MM.1S (cell line): ENCODE measurements around the gene TSC2.

ENCODE experiments used
- DNase-seq: peaks from one replicate; pipeline ENCODE4 v3.0.0-alpha.2; 2015
- H2AFZ ChIP-seq: fragments of 300-600 bp; sonication (generic); 2 replicates; pipeline ENCODE4 v1.6.0; 2016; ENCODE audit warnings: antibody characterized with exemption, low read length
- H3F3A ChIP-seq: fragments of 300-600 bp; sonication (generic); 2 replicates; pipeline ENCODE4 v1.6.1; 2016; ENCODE audit warnings: mild to moderate bottlenecking, antibody characterized with exemption, low read length, moderate library complexity, mixed read lengths; ENCODE audit not compliant: insufficient read depth
- H3K27ac ChIP-seq: fragments of 300-600 bp; sonication (generic); 2 replicates; pipeline ENCODE4 v1.5.1; 2016; ENCODE audit warnings: mild to moderate bottlenecking, low read length
- H3K27me3 ChIP-seq: fragments of 300-600 bp; sonication (generic); replicated peaks from 2 replicates; pipeline ENCODE4 v1.6.0; 2016; ENCODE audit warnings: low read length; ENCODE audit not compliant: insufficient read depth
- H3K36me3 ChIP-seq: fragments of 300-600 bp; sonication (generic); replicated peaks from 2 replicates; pipeline ENCODE4 v1.6.1; 2016; ENCODE audit warnings: mild to moderate bottlenecking, low read length, mixed read lengths; ENCODE audit not compliant: insufficient read depth
- H3K4me1 ChIP-seq: fragments of 300-600 bp; sonication (generic); 2 replicates; pipeline ENCODE4 v1.6.1; 2016; ENCODE audit warnings: low read length, mixed read lengths
- H3K4me2 ChIP-seq: fragments of 300-600 bp; sonication (generic); 2 replicates; pipeline ENCODE4 v1.6.0; 2016; ENCODE audit warnings: low read depth, low read length
- H3K4me3 ChIP-seq: fragments of 300-600 bp; sonication (generic); 2 replicates; pipeline ENCODE4 v1.5.1; 2016; ENCODE audit warnings: low read length, mixed read lengths
- H3K79me2 ChIP-seq: fragments of 300-600 bp; sonication (generic); 2 replicates; pipeline ENCODE4 v1.6.1; 2016; ENCODE audit warnings: mixed run types, low read length, mixed read lengths
- H3K9ac ChIP-seq: fragments of 300-600 bp; sonication (generic); 2 replicates; pipeline ENCODE4 v1.6.1; 2016; ENCODE audit warnings: low read length, mixed read lengths
- H3K9me2 ChIP-seq: fragments of 300-600 bp; sonication (generic); replicated peaks from 2 replicates; pipeline ENCODE4 v1.6.1; 2016; ENCODE audit warnings: mild to moderate bottlenecking, low read length, mixed read lengths; ENCODE audit not compliant: insufficient read depth
- H3K9me3 ChIP-seq: fragments of 300-600 bp; sonication (generic); replicated peaks from 2 replicates; pipeline ENCODE4 v1.6.1; 2016; ENCODE audit warnings: mild to moderate bottlenecking, low read length, mixed read lengths; ENCODE audit not compliant: insufficient read depth
- H4K20me1 ChIP-seq: fragments of 300-600 bp; sonication (generic); 2 replicates; pipeline ENCODE4 v1.6.1; 2016; ENCODE audit warnings: mild to moderate bottlenecking, low read length, moderate library complexity, mixed read lengths; ENCODE audit not compliant: insufficient read depth
- CTCF ChIP-seq: fragments of 300-600 bp; sonication (generic); IDR thresholded peaks from 2 replicates; pipeline ENCODE4 v1.5.1; 2016; ENCODE audit warnings: antibody characterized with exemption, low read length, mixed read lengths
- EZH2 ChIP-seq: fragments of 300-600 bp; sonication (generic); optimal IDR thresholded peaks from 2 replicates; pipeline ENCODE3; 2017; ENCODE audit warnings: low read depth, mild to moderate bottlenecking, antibody characterized with exemption, low read length, mixed read lengths
- EZH2phosphoT487 ChIP-seq: fragments of 300-600 bp; sonication (generic); IDR thresholded peaks from 2 replicates; pipeline ENCODE4 v1.6.1; 2018; ENCODE audit warnings: antibody characterized with exemption, low read length

The TSC2 gene

GRCh38 chr16:2023092-2024031 is 24.4 kb upstream of the TSC2 start:
- Histone ChIP-seq H3K9ac (peak overlapping the region; percentile 27; the same call in 1 of the 2 replicates), H3K4me2 (peak overlapping the region; percentile 98), H4K20me1 (no peaks in the 10 kb centered on the region), H2AFZ (peak overlapping the region; percentile 92), H3K4me3 (peak overlapping the region; percentile 61), H3K9me3 (no peaks in the 10 kb centered on the region), H3K27me3 (peaks cover 53% of the 10 kb centered on the region), H3K27ac (no peak overlapping the region), H3K4me1 (peaks cover 5% of the 10 kb centered on the region; the same call in 1 of the 2 replicates), H3K36me3 (no peaks in the 10 kb centered on the region), H3K9me2 (no peaks in the 10 kb centered on the region), H3F3A (no peaks in the 10 kb centered on the region; the same call in 1 of the 2 replicates), H3K79me2 (no peaks in the 10 kb centered on the region)
- peak; percentile 91 for TF ChIP-seq CTCF
- TF ChIP-seq EZH2phosphoT487, result no peak
- TF ChIP-seq EZH2, result no peak
- peak; percentile 87 for DNase-seq

- no peak overlapping the region for H3K9ac ChIP-seq
- no peak for DNase-seq
- peaks cover 5% of the 10 kb centered on the region; the same call in 1 of the 2 replicates for H3K4me1 ChIP-seq
- no peak overlapping the region for H3K4me2 ChIP-seq
- no peaks in the 10 kb centered on the region for H4K20me1 ChIP-seq
- no peaks in the 10 kb centered on the region for H3K79me2 ChIP-seq
- no peaks in the 10 kb centered on the region; the same call in 1 of the 2 replicates for H3F3A ChIP-seq
- H3K4me3 ChIP-seq, result no peak overlapping the region
- no peaks in the 10 kb centered on the region for H3K9me3 ChIP-seq
- no peak overlapping the region for H3K27ac ChIP-seq
- H2AFZ ChIP-seq, result no peak overlapping the region
- no peaks in the 10 kb centered on the region for H3K9me2 ChIP-seq
- peaks cover 56% of the 10 kb centered on the region for H3K27me3 ChIP-seq
- no peaks in the 10 kb centered on the region for H3K36me3 ChIP-seq
- no peak for TF ChIP-seq CTCF
- TF ChIP-seq EZH2, result no peak
- no peak for TF ChIP-seq EZH2phosphoT487
Measured at GRCh38 chr16:2024032-2024420, 23.8 kb upstream of the TSC2 start.

GRCh38 chr16:2025251-2025650 is 22.5 kb upstream of the TSC2 start:
- H3F3A ChIP-seq, result no peaks in the 10 kb centered on the region; the same call in 1 of the 2 replicates
- no peak overlapping the region for H3K27ac ChIP-seq
- peaks cover 5% of the 10 kb centered on the region; the same call in 1 of the 2 replicates for H3K4me1 ChIP-seq
- TF ChIP-seq EZH2 (no peak), EZH2phosphoT487 (no peak), CTCF (no peak)
- H2AFZ ChIP-seq, result no peak overlapping the region
- no peaks in the 10 kb centered on the region for H3K79me2 ChIP-seq
- H4K20me1 ChIP-seq, result no peaks in the 10 kb centered on the region
- H3K27me3 ChIP-seq, result peaks cover 53% of the 10 kb centered on the region
- no peaks in the 10 kb centered on the region for H3K9me3 ChIP-seq
- H3K4me2 ChIP-seq, result no peak overlapping the region
- no peaks in the 10 kb centered on the region for H3K36me3 ChIP-seq
- H3K4me3 ChIP-seq, result no peak overlapping the region
- DNase-seq, result no peak
- no peaks in the 10 kb centered on the region for H3K9me2 ChIP-seq
- H3K9ac ChIP-seq, result no peak overlapping the region
